22Rv1 (cell line): ENCODE results near the gene PI4K2A.

Experiments
- H3K27ac ChIP-seq: fragments of 450-650 bp; 2 replicates; pipeline ENCODE4 v1.5.1; 2017
- ZFX ChIP-seq: fragments of 450-650 bp; IDR thresholded peaks from 2 replicates; pipeline ENCODE4 v1.6.1; 2017; ENCODE audit warnings: antibody characterized with exemption, borderline replicate concordance
- TF ChIP-seq, protein P1 (sequence below): fragments of 450-650 bp; IDR thresholded peaks from 2 replicates; pipeline ENCODE4 v1.5.1; 2017; ENCODE audit warnings: mild to moderate bottlenecking

Gene PI4K2A

DNA sequence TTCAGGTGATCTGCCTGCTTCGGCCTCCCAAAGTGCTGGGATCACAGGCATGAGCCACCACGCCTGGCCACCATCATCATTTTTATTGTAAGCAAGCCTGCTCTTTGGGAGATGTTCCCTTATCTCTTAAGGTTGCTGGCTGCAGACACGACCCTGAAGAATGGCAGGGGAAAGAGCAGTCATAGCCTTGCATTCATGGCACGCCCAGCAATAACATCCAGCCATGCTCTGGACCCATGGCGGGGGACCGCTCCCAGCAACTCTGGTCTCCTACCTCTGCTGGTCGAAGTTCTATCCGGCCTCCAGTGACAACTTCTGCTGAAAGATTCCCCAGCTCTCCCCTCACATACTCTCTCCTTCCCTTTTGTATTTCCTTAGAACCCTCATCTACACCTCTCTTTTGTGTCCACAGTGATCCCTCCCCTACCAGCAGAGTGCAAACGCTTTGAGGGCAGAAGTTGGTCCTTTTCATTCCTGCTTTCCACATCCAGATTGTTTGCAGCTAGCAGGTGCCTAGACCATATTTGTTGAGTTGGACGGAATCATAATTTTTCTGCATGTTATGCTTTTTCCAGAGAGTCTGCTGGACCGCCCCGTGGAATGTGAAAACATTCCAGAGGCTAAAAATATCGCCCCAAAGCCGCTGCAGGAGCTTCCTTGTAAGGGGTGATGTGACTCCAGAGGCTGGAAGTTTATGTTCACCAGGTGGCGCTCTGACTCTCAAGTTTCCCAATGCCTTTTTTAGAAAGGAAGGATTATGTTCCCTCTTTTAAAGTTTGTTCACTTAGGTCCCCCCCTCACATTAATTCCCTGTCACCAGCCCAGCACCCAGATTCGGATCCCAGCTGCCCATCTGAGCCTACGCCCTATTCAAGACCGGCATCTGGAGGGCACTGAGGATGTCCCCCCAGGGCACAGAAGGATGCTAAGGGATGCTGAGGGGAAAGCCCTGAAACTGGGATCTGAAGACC, 68.8 kb downstream of the PI4K2A start:
- TF ChIP-seq ZFX = no peak
- TF ChIP-seq, protein P1, sequence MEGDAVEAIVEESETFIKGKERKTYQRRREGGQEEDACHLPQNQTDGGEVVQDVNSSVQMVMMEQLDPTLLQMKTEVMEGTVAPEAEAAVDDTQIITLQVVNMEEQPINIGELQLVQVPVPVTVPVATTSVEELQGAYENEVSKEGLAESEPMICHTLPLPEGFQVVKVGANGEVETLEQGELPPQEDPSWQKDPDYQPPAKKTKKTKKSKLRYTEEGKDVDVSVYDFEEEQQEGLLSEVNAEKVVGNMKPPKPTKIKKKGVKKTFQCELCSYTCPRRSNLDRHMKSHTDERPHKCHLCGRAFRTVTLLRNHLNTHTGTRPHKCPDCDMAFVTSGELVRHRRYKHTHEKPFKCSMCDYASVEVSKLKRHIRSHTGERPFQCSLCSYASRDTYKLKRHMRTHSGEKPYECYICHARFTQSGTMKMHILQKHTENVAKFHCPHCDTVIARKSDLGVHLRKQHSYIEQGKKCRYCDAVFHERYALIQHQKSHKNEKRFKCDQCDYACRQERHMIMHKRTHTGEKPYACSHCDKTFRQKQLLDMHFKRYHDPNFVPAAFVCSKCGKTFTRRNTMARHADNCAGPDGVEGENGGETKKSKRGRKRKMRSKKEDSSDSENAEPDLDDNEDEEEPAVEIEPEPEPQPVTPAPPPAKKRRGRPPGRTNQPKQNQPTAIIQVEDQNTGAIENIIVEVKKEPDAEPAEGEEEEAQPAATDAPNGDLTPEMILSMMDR = peak; percentile 84
- H3K27ac ChIP-seq = no peak overlapping the region

DNA sequence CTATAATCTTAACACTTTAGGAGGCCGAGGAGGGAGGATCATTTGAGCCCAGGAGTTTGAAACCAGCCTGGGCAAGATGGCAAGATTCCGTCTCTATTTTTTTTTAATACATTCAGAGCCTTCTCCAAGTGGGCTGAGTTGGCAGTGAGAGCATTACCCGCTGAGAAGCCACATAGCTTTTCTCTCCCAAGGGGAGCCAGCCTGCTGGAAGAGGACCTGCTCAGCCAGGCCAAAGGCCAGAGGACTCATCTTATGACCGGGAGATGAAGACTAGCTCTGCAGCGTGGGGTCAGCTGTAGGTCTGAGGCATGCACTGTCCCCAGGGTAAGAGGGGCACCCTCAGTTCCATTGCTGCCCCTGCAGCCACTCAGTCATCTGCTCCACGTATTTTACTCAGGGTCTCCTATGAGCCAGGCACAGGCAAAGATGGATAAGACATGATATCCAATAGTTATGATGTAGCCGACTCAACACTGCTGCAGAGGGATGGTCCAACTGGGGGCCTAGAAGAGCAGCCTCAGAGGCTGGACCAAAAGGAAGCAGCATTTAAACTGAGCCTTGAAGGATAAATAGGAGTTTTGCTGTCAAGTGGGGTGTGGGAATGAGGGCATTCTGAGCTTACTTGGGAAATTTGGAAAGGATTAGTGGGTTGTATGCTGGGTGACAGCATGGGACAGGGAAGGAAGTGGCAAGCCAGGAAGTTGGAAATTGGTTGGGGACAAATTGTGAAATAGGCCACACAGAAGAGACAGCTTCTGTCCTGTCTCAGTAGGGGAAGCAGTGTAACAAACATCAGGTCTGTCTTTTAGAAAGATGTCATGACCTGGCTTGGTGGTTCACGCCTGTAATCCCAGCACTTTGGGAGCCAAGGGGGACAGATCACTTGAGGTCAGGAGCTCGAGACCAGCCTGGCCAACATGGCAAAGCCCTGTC, 71.4 kb downstream of the PI4K2A start:
- H3K27ac ChIP-seq = no peak overlapping the region
- no peak for TF ChIP-seq ZFX
- TF ChIP-seq, protein P1 = no peak

- peak within 1 kb of the TSS; percentile 58 for H3K27ac ChIP-seq
Observed at GRCh38 chr10:97713339-97713825, 72.9 kb downstream of the PI4K2A start, which contains the start of gene MARVELD1. MARVELD1 (plus strand) TSS chr10:97713730; CDS start chr10:97713877, 147 bp downstream.

GRCh38 chr10:97713826-97714400, 73.4 kb downstream of the PI4K2A start:
- peak overlapping the region; percentile 58 for H3K27ac ChIP-seq
- TF ChIP-seq, protein P1 = peak; percentile 68
- no peak for TF ChIP-seq ZFX

More at GRCh38 chr10:97713339-97713825, 72.9 kb downstream of the PI4K2A start, which contains the start of gene MARVELD1:
- TF ChIP-seq, protein P1 = no peak
- TF ChIP-seq ZFX = no peak

DNA sequence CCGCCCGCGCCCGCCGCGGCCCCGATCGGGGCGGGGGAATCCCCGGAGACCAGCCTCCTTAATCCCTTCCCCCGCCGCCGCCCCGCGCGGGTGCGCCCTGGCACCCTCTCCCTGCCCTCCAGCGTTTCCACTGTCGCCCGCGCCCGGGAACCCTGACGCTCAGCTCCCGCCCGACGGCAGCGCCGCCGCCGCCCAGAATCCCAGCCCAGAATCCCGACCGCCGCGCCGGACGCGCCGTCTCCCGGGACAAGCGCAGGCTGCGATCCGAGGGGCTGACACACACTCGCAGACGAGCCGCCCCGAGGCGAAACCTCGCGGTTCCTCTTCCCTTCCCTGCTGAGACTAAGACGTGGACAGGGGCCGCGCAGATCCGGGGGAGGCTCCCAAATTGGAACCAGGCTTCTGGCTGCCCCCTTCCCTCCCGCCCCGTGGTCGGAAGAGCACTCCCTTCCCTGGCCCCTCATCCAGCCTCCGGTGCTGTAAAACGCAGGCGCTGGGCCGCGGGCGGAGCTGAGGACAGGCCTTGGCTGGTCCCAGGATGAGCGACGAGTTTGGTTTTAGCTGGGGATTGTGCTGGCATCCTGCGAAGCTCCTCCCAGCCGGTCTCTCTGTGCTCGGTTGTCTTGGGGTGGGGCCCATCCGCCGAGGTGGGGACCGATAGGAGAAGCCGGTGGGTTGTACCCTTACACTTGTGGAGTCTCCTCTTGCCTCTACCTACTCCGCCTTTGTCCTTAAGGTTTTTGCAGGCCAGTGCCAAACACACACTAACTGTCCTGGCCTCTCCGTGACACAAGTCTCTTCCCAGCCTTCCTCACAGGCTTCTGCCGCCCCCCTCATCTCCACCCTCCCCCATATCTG, 74.2 kb downstream of the PI4K2A start:
- TF ChIP-seq, protein P1 = no peak; the same call in 1 of the 2 replicates
- TF ChIP-seq ZFX = no peak
- peak overlapping the region; percentile 58 for H3K27ac ChIP-seq
